Measurements from ENCODE around the gene LMOD2. TPM values are rescaled to one million over a fixed set of nuclear protein-coding genes. Genes with fewer than 3 reads are reported as not detected.

Gene LMOD2
- total RNA-seq, 1 experiment from 2014 or later, result not detected

GRCh38 chr7:123690550-123690949, 34.9 kb downstream of the LMOD2 start:
- H3T11ph ChIP-seq (ENCODE audit: low read length), result no peak overlapping the region
- no peak overlapping the region for H2BK5ac ChIP-seq (ENCODE audit: insufficient read length, low read length)
- no peaks in the 10 kb centered on the region for H3K27me3 ChIP-seq (ENCODE audit: insufficient read depth, low read length)
- Mint-ChIP-seq H3K36me3 (ENCODE audit: insufficient read depth in 1 of 3, low read depth in 3 of 3) (peaks cover 7 to 52% (median 44%) of the 10 kb centered on the region in 3 experiments; a peak in 6 of 7 replicates), H3K4me1 (peaks cover 5 to 21% of the 10 kb centered on the region in 2 experiments; a peak in 3 of 4 replicates), H3K27ac (no peak overlapping the region), H3K9me3 (no peaks in the 10 kb centered on the region), H3K27me3 (ENCODE audit: low read depth) (no peaks in the 10 kb centered on the region), H3K4me3 (no peak overlapping the region)
- H3K79me1 ChIP-seq (ENCODE audit: insufficient read depth, low read depth, low read length, poor library complexity, severe bottlenecking), result no peaks in the 10 kb centered on the region
- TF ChIP-seq CTCF (conservative IDR thresholded peaks at IDR 0.05), result no peak
- H4K5ac ChIP-seq (ENCODE audit: insufficient read length, low read depth, low read length), result no peak overlapping the region
- no peaks in the 10 kb centered on the region for H4K20me1 ChIP-seq (ENCODE audit: control insufficient read depth, insufficient read depth, insufficient read length)
- no peak overlapping the region for H2AFZ ChIP-seq (ENCODE audit: low read length)
- 100% methylated on average over 1 of the region's 2 CpGs for WGBS (ENCODE audit: extremely low coverage, insufficient read length, low lambda C conversion rate)
- no peak overlapping the region for H3K56ac ChIP-seq (ENCODE audit: insufficient read length, low read depth, low read length)
- no peak overlapping the region for H2BK15ac ChIP-seq (ENCODE audit: low read depth, low read length)
- no peak overlapping the region for H2AK5ac ChIP-seq (ENCODE audit: insufficient read length, low read length)
- H3K18ac ChIP-seq (ENCODE audit: insufficient read length, low read depth, low read length), result no peak overlapping the region
- H3K27ac ChIP-seq (ENCODE audit: insufficient read length, low read depth, low read length), result no peak overlapping the region
- H2BK20ac ChIP-seq (ENCODE audit: low read depth, low read length, poor library complexity, severe bottlenecking), result no peak overlapping the region
- DNase-seq, result no peak
- H3K23ac ChIP-seq (ENCODE audit: insufficient read length, low read depth, low read length), result no peak overlapping the region
- no peak overlapping the region for H3K14ac ChIP-seq (ENCODE audit: insufficient read depth, low read length)
- H2BK120ac ChIP-seq (ENCODE audit: low read depth, low read length, poor library complexity, severe bottlenecking), result no peak overlapping the region
- H3K9ac ChIP-seq (ENCODE audit: extremely low read depth, insufficient read length, low read length), result no peak overlapping the region
- H2BK12ac ChIP-seq (ENCODE audit: insufficient read length, low read depth, low read length), result no peak overlapping the region
- no peaks in the 10 kb centered on the region for H3K9me3 ChIP-seq (ENCODE audit: control insufficient read depth, low read depth, low read length)
- H3K4ac ChIP-seq (ENCODE audit: low read depth, low read length), result no peak overlapping the region
- no peaks in the 10 kb centered on the region for H3K79me2 ChIP-seq (ENCODE audit: insufficient read depth, low read length)
- no peak overlapping the region for H3K4me2 ChIP-seq (ENCODE audit: insufficient read depth, insufficient read length, low read length)
- no peaks in the 10 kb centered on the region; the same call in 1 of the 2 replicates for H3K4me1 ChIP-seq (ENCODE audit: insufficient read depth, low read length)
- H3K23me2 ChIP-seq (ENCODE audit: insufficient read length, low read depth, low read length, poor library complexity, severe bottlenecking), result no peaks in the 10 kb centered on the region
- H4K8ac ChIP-seq (replicated peaks; ENCODE audit: insufficient read length, low read depth, low read length), result no peak overlapping the region
- no peak overlapping the region for H4K91ac ChIP-seq (ENCODE audit: insufficient read length, low read depth, low read length)

All from H9 (cell line).